Measurements from ENCODE around the gene LRRC3.

Gene LRRC3, protein sequence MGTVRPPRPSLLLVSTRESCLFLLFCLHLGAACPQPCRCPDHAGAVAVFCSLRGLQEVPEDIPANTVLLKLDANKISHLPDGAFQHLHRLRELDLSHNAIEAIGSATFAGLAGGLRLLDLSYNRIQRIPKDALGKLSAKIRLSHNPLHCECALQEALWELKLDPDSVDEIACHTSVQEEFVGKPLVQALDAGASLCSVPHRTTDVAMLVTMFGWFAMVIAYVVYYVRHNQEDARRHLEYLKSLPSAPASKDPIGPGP

DNA sequence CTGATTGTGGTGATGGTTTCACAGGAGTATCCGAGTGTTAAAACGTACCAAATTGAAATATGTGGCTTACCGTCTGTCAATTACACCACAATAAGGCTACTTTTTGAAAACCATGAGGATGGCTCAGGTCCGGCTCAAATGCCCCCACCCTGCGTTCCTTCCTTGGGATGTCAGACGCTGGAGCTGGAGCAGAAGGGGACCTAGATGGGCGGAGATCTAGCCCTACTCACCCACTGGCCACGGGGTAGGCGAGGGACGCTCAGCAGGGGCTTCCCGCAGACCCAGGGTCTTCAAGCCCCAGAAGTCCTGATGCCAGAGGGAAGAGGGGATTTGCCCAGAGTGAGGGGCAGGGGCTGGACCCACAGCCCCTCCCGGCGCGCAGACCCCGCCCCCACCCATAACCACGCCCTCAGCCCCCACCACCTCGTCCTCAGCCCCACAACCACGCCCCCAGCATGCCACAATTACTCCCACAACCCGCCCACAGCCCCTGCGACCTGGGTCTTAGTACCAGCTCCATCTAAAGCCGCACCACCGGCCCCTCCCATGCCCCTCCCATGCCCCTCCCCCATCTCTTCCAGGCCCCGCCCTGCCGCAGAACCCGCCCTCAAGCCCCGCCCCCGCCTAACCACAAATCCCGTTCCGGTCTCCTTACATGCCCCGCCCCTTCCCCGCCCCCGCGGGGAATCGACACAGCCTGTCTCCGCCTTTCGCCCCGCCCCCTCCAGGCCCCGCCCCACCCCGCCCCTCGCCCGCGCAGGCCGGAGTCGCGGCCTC lies at the start of gene LRRC3:
Gene LRRC3 (plus strand): TSS at position 764 of the 777 bp plus-strand sequence. CDS start 1,135 bp downstream, outside the sequence.
- H3K4me3 ChIP-seq (ENCODE audit: low read depth, low read length), result no peak within 1 kb of the TSS
- DNase-seq (ENCODE audit: low read depth), result peak; percentile 59
- TF ChIP-seq MYC (IDR thresholded peaks at IDR 0.05; ENCODE audit: low read depth, low read length), result no peak
- no peak for TF ChIP-seq POLR2A (IDR thresholded peaks at IDR 0.05; ENCODE audit: extremely low read depth, insufficient read length)
- TF ChIP-seq, protein P1, sequence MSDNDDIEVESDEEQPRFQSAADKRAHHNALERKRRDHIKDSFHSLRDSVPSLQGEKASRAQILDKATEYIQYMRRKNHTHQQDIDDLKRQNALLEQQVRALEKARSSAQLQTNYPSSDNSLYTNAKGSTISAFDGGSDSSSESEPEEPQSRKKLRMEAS (IDR thresholded peaks at IDR 0.05; ENCODE audit: low read depth, low read length), result no peak
- TF ChIP-seq, protein P2, sequence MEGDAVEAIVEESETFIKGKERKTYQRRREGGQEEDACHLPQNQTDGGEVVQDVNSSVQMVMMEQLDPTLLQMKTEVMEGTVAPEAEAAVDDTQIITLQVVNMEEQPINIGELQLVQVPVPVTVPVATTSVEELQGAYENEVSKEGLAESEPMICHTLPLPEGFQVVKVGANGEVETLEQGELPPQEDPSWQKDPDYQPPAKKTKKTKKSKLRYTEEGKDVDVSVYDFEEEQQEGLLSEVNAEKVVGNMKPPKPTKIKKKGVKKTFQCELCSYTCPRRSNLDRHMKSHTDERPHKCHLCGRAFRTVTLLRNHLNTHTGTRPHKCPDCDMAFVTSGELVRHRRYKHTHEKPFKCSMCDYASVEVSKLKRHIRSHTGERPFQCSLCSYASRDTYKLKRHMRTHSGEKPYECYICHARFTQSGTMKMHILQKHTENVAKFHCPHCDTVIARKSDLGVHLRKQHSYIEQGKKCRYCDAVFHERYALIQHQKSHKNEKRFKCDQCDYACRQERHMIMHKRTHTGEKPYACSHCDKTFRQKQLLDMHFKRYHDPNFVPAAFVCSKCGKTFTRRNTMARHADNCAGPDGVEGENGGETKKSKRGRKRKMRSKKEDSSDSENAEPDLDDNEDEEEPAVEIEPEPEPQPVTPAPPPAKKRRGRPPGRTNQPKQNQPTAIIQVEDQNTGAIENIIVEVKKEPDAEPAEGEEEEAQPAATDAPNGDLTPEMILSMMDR (IDR thresholded peaks at IDR 0.05; ENCODE audit: low read depth, low read length), result no peak

DNA sequence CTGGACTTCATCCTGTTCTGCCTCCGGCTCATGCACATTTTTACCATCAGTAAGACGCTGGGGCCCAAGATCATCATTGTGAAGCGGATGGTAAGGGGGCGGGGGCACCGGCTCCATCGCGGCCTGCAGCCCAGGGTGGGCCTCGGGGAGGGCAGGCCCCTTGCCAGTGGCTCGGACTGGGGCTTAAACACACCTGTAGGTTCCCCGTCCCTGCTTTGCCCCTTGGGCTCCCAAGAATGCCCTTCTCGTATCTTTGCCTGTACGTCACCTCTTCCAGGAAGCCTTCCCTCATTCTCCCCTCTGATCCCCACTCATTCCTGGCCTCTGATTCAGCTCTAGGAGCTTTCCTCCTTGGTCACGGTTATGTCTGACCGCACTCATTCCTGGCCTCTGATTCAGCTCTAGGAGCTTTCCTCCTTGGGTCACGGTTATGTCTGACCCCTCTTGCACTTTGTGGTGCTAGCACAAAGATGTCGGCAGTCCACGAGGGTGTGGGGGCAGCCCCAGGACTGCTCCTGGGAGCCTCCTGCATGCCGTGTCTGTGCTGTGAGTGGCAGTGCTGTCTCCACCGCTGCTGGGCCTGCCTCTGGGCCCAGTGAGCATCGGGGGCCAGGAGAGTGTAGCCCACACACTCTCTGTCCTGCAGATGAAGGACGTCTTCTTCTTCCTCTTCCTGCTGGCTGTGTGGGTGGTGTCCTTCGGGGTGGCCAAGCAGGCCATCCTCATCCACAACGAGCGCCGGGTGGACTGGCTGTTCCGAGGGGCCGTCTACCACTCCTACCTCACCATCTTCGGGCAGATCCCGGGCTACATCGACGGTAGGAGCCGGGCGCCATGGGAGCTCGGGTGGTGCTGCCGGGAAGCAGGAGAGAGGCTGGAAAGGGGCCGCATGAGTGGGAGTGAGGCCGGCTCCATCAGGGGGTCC lies 49.1 kb upstream of the LRRC3 start:
- no peak overlapping the region for H3K4me3 ChIP-seq (ENCODE audit: low read depth, low read length)
- TF ChIP-seq, protein P2 (IDR thresholded peaks at IDR 0.05; ENCODE audit: low read depth, low read length), result no peak
- TF ChIP-seq, protein P1 (IDR thresholded peaks at IDR 0.05; ENCODE audit: low read depth, low read length), result no peak
- no peak for TF ChIP-seq POLR2A (IDR thresholded peaks at IDR 0.05; ENCODE audit: extremely low read depth, insufficient read length)
- no peak for DNase-seq (ENCODE audit: low read depth)

DNA sequence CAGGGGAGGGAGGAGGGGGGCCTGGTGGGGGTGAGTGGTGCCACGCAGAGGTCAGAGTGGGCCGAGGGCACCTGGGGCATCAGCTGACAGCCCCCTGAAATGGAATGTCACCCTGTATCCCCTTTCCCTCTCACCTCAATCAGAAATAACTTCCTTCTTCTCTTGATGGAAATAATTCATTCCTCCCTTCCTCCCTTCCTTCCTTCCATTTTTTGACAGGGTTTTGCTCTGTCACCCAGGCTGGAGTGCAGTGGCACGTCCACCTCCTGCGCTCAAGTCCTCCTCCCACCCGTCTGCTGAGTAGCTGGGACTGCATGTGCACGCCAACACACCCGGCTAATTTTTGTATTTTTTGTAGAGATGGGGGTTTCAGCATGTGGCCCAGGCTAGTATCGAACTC lies 48.4 kb upstream of the LRRC3 start:
- H3K4me3 ChIP-seq (ENCODE audit: low read depth, low read length), result no peak overlapping the region
- DNase-seq (ENCODE audit: low read depth), result no peak
- TF ChIP-seq, protein P2 (IDR thresholded peaks at IDR 0.05; ENCODE audit: low read depth, low read length), result no peak
- TF ChIP-seq, protein P1 (IDR thresholded peaks at IDR 0.05; ENCODE audit: low read depth, low read length), result no peak
- TF ChIP-seq POLR2A (IDR thresholded peaks at IDR 0.05; ENCODE audit: extremely low read depth, insufficient read length) (no peak), MYC (IDR thresholded peaks at IDR 0.05; ENCODE audit: low read depth, low read length) (no peak)

DNA sequence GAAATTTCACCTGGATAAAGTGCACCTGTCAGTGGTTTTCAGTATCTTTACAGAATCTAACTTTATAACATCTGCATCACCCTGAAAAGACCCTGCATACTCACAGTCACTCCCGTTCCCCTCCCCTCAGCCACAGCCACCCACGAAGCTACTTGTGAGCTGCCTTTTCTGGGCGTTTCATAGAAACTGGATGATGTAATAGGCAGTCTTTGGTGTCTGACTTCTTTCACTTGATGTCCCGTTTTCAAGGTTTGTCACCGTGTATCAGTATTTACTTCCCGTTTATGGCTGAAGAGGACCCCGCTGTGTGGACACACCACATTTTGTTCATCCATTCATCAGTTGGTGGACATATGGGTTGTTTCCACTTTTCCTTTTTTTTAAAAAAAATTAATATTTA lies 47.8 kb upstream of the LRRC3 start:
- DNase-seq (ENCODE audit: low read depth), result no peak
- TF ChIP-seq MYC (IDR thresholded peaks at IDR 0.05; ENCODE audit: low read depth, low read length) (no peak), POLR2A (IDR thresholded peaks at IDR 0.05; ENCODE audit: extremely low read depth, insufficient read length) (no peak)
- TF ChIP-seq, protein P1 (IDR thresholded peaks at IDR 0.05; ENCODE audit: low read depth, low read length), result no peak
- TF ChIP-seq, protein P2 (IDR thresholded peaks at IDR 0.05; ENCODE audit: low read depth, low read length), result no peak
- H3K4me3 ChIP-seq (ENCODE audit: low read depth, low read length), result no peak overlapping the region

DNA sequence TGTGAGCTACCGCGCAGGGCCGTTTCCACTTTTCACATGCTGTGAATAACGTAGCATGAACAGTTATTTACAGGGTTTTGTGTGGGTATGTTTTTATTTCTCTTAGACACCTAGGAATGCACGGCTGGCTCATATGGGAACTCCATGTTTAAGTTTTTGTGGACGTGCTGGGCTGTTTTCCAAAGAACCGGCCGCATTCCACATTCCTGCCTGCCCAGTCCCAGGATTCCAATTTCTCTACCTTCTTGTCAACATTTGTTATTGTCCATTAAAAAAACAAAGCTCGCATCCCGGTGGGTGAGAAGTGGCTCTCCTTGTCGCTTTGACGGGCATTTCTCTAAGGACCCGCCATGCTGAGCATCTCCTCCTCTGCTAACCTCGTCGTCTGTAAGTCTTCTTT lies 47.1 kb upstream of the LRRC3 start:
- no peak overlapping the region for H3K4me3 ChIP-seq (ENCODE audit: low read depth, low read length)
- TF ChIP-seq, protein P1 (IDR thresholded peaks at IDR 0.05; ENCODE audit: low read depth, low read length), result no peak
- no peak for TF ChIP-seq POLR2A (IDR thresholded peaks at IDR 0.05; ENCODE audit: extremely low read depth, insufficient read length)
- TF ChIP-seq, protein P2 (IDR thresholded peaks at IDR 0.05; ENCODE audit: low read depth, low read length), result no peak
- TF ChIP-seq MYC (IDR thresholded peaks at IDR 0.05; ENCODE audit: low read depth, low read length), result no peak

More for the DNA sequence above, 47.1 kb upstream of the LRRC3 start:
- no peak for DNase-seq (ENCODE audit: low read depth)
